Measurements from ENCODE around the gene RCN2. TPM values are rescaled to one million over a fixed set of nuclear protein-coding genes. Genes with fewer than 3 reads are reported as not detected.

The RCN2 gene
- total and polyA plus RNA-seq, 2 of the 8 experiments (the other 6 are each of a cell fraction or from before 2014, with no cell fraction given), result 65.6 to 137 TPM

- H4K8ac ChIP-seq (ENCODE audit: extremely low read depth, insufficient read depth, low read length), result no peak overlapping the region
- no peak overlapping the region for H3K9ac ChIP-seq (replicated peaks in 1 of 4; ENCODE audit: extremely low read depth in 1 of 4, low read depth in 3 of 4, low read length in 3 of 4)
- no peak overlapping the region for H3K56ac ChIP-seq (replicated peaks; ENCODE audit: insufficient read length, low read depth, low read length)
- no peaks in the 10 kb centered on the region for H3K23me2 ChIP-seq (ENCODE audit: low read depth, low read length)
- H2BK12ac ChIP-seq (ENCODE audit: low read depth, low read length), result no peak overlapping the region
- no peak overlapping the region for H2BK20ac ChIP-seq (ENCODE audit: low read length)
- no peak overlapping the region for H3K18ac ChIP-seq (ENCODE audit: extremely low read depth, low read length)
- WGBS, 2 experiments (ENCODE audit: extremely low coverage in 1 of 2, insufficient coverage in 1 of 2, insufficient read length in 1 of 2, insufficient replicate concordance in 2 of 2, low coverage in 1 of 2, low lambda C conversion rate in 2 of 2, missing lambda C conversion rate in 1 of 2), result 76% methylated on average over 1 of the region's 1 CpG; no CpG with 5 or more reads in 1 of the 2 experiments
- FAIRE-seq, result no peak
- H4K20me1 ChIP-seq (replicated peaks in 1 of 2; ENCODE audit: control insufficient read depth in 1 of 2, insufficient read depth in 2 of 2, low read length in 2 of 2), result no peaks in the 10 kb centered on the region
- no peaks in the 10 kb centered on the region for H3K79me2 ChIP-seq (ENCODE audit: control insufficient read depth in 1 of 2, insufficient read depth in 2 of 2, low read length in 2 of 2)
- H3K4me2 ChIP-seq (ENCODE audit: insufficient read depth in 1 of 2, low read depth in 2 of 2, low read length in 2 of 2), result no peak overlapping the region
- no peak overlapping the region for H4K5ac ChIP-seq (ENCODE audit: insufficient read length, low read depth, low read length)
- TF ChIP-seq FOSL1 (IDR thresholded peaks at IDR 0.05; ENCODE audit: insufficient read depth, low read depth, low read length) (no peak), GTF2F1 (IDR thresholded peaks at IDR 0.05; ENCODE audit: borderline replicate concordance, low read depth, low read length) (no peak), BCL11A (IDR thresholded peaks at IDR 0.05; ENCODE audit: low read depth in 2 of 2, low read length in 2 of 2) (no peak), CBX8 (IDR thresholded peaks at IDR 0.05; ENCODE audit: borderline replicate concordance, low read depth, low read length) (no peak)
- no peak for DNase-seq (ENCODE audit: low read depth in 1 of 2, low spot score in 2 of 2)
- H3K4ac ChIP-seq (replicated peaks; ENCODE audit: insufficient read length, low read depth, low read length), result no peak overlapping the region
- no peak overlapping the region for H2BK15ac ChIP-seq (ENCODE audit: low read length)
- no peak overlapping the region for H2AFZ ChIP-seq (ENCODE audit: low read length)
- CTCF ChIA-PET (ENCODE audit: partially characterized antibody), result interaction anchor here (0.7 to 1.2 kb wide), 4 partner anchors 10 to 77 kb away, joined by 3 to 4 read pairs (median 3); no protein-coding TSS in a partner anchor
- no peak overlapping the region for H3K27ac ChIP-seq (ENCODE audit: low read depth, low read length)
- no peaks in the 10 kb centered on the region for H3K9me3 ChIP-seq (ENCODE audit: insufficient read depth in 2 of 2, low read depth in 1 of 2, low read length in 1 of 2)
- H2BK5ac ChIP-seq (ENCODE audit: low read depth, low read length), result no peak overlapping the region
- H3K79me1 ChIP-seq (ENCODE audit: low read depth, low read length), result no peaks in the 10 kb centered on the region; the same call in 1 of the 2 replicates
- no peak overlapping the region for H3K14ac ChIP-seq (ENCODE audit: insufficient read length)
- H3K36me3 ChIP-seq (ENCODE audit: control insufficient read depth in 2 of 4, insufficient read depth in 4 of 4, low read length in 3 of 4), result peaks cover 6 to 45% (median 27%) of the 10 kb centered on the region in 4 experiments
- H2BK120ac ChIP-seq (replicated peaks; ENCODE audit: low read depth, low read length), result no peak overlapping the region
- no peaks in the 10 kb centered on the region for H3K4me1 ChIP-seq (replicated peaks in 1 of 4; ENCODE audit: control insufficient read depth in 3 of 4, insufficient read depth in 4 of 4, low read length in 3 of 4)
- no peak overlapping the region for H3K4me3 ChIP-seq (ENCODE audit: extremely low read depth in 1 of 4, insufficient read depth in 2 of 4, low read depth in 3 of 4, low read length in 4 of 4)
- H3K27me3 ChIP-seq (replicated peaks in 1 of 4; ENCODE audit: control insufficient read depth in 3 of 4, extremely low read depth in 1 of 4, insufficient read depth in 3 of 4, low read length in 3 of 4), result no peaks in the 10 kb centered on the region
- H3K23ac ChIP-seq (ENCODE audit: insufficient read length), result no peak overlapping the region
- H4K91ac ChIP-seq (replicated peaks; ENCODE audit: insufficient read length, low read length), result no peak overlapping the region
- no peak overlapping the region for H2AK5ac ChIP-seq (ENCODE audit: low read depth, low read length)
- POLR2A ChIA-PET (ENCODE audit: partially characterized antibody), result interaction anchor here (0.8 to 1.4 kb wide), 4 partner anchors 10 to 16 kb away, joined by 3 to 5 read pairs (median 4); no protein-coding TSS in a partner anchor
These were observed 19.7 kb downstream of the RCN2 start for GRCh38 chr15:76951220-76951619.

Measured in H1 (cell line).